Left cardiac atrium (tissue), 4 donors: ENCODE measurements around the gene ZNF223. TPM values are rescaled to one million over a fixed set of nuclear protein-coding genes. Genes with fewer than 3 reads are reported as not detected.

ENCODE experiments used
- ATAC-seq, 2 donors: fragments of 200-7000 bp; cut with Tn5 transposase; one replicate each; pipeline ENCODE4 v1.9.1; 2020; ENCODE audit warnings: mild to moderate bottlenecking in 2 of 2, moderate library complexity in 2 of 2
- DNase-seq: peaks from one replicate; pipeline ENCODE4 v3.0.0-alpha.2; 2020
- intact Hi-C, 2 donors: fragments of 100-400 bp; cut with DNase I; formaldehyde crosslinking; loops; one replicate each; pipeline versions ENCODE4 v1.14.1 to v1.15.1; 2022 to 2023
- long read RNA-seq: library from polyadenylated mRNA; unstranded; transcript quantifications from one replicate; pipeline ENCODE4 v2.0.0, GENCODE V29; 2021
- total RNA-seq, 2 donors: library from RNA; stranded (reverse); fragmentation: NEBNext Ultra II Directional; extraction: Animal tissue kit (Norgen Biotek cat#: 25700); gene quantifications; one replicate each; pipeline ENCODE4 v1.2.1, GENCODE V29; 2021
- donor health status: DM: no; HTN: yes; CAD: no.
- donor health status: DM: no; HTN: yes; CAD: no; lungs with severe emphysema.
- donor health status: DM: yes; HTN: yes; CAD: no.
- donor health status: Dilated cardiomyopathy.

ZNF223 gene
- total RNA-seq, result 1 to 10 TPM; 2.8 to 2.9 TPM
- long read RNA-seq, partial matches to known transcripts, result 0 of 4 reads
- long read RNA-seq, other reads (novel, unspliced or antisense), result 1 of 4 reads

- DNase-seq (peak; percentile 96), ATAC-seq (peak; percentile 100)
- intact Hi-C loops, result no loop called here
These were observed at the start of gene ZNF223 for GRCh38 chr19:44051650-44052402. TSS of gene ZNF223 (plus strand) at chr19:44052036. CDS start at chr19:44055177, 3,141 bp downstream.

GRCh38 chr19:44002212-44002565 lies 49.6 kb upstream of the ZNF223 start:
- no peak for DNase-seq
- no peak for ATAC-seq
- intact Hi-C loops, result loop anchor here in 1 of 2 donors (2.0 kb wide), 1 partner anchor 23 kb away; the partner anchor contains the start of gene ZNF222

- intact Hi-C loops, result loop anchor here in 1 of 2 donors (2.0 kb wide), 1 partner anchor 22 kb away; the partner anchor contains the start of gene ZNF222
- ATAC-seq (peak; percentile 100), DNase-seq (peak; percentile 93)
These were observed 49.0 kb upstream of the ZNF223 start, which contains the start of gene ZNF230 for GRCh38 chr19:44002566-44003460. TSS of gene ZNF230 (plus strand) at chr19:44002957. CDS start at chr19:44007079, 4,122 bp downstream.

GRCh38 chr19:44003461-44004009 lies 48.3 kb upstream of the ZNF223 start:
- ATAC-seq, result peak in 1 of 2 donors; percentile 20
- DNase-seq, result no peak
- intact Hi-C loops, result loop anchor here in 1 of 2 donors (2.0 kb wide), 1 partner anchor 21 kb away; the partner anchor contains the start of gene ZNF222

GRCh38 chr19:44005973-44006372 lies 45.9 kb upstream of the ZNF223 start:
- DNase-seq (no peak), ATAC-seq (no peak)
- intact Hi-C loops, result no loop called here

GRCh38 chr19:44007473-44007872 lies 44.4 kb upstream of the ZNF223 start:
- intact Hi-C loops, result no loop called here
- ATAC-seq (no peak), DNase-seq (no peak)

- DNase-seq (no peak), ATAC-seq (no peak)
- intact Hi-C loops, result no loop called here
These were observed 41.4 kb upstream of the ZNF223 start for GRCh38 chr19:44010468-44010867.

GRCh38 chr19:44019498-44019897 lies 32.3 kb upstream of the ZNF223 start:
- ATAC-seq, result no peak
- intact Hi-C loops, result no loop called here
- no peak for DNase-seq

GRCh38 chr19:44021221-44021620 lies 30.6 kb upstream of the ZNF223 start:
- intact Hi-C loops, result no loop called here
- ATAC-seq (no peak), DNase-seq (no peak)

GRCh38 chr19:44024900-44025216 lies 27.0 kb upstream of the ZNF223 start:
- no peak for DNase-seq
- intact Hi-C loops, result loop anchor here in 1 of 2 donors (2.0 kb wide), 1 partner anchor 22 kb away; the partner anchor contains the start of gene ZNF230
- no peak for ATAC-seq

GRCh38 chr19:44025217-44025936 lies 26.5 kb upstream of the ZNF223 start, which contains the start of gene ZNF222:
TSS of gene ZNF222 (plus strand) at chr19:44025379. CDS start at chr19:44025437, 58 bp downstream.
- ATAC-seq (peak; percentile 100), DNase-seq (peak; percentile 91)
- intact Hi-C loops, result loop anchor here in 1 of 2 donors (2.0 kb wide), 1 partner anchor 23 kb away; the partner anchor contains the start of gene ZNF230

- intact Hi-C loops, result no loop called here
- ATAC-seq, result no peak
These were observed 25.2 kb upstream of the ZNF223 start for GRCh38 chr19:44026622-44027021.

GRCh38 chr19:44032001-44032610 lies 19.7 kb upstream of the ZNF223 start:
- ATAC-seq, result no peak
- no peak for DNase-seq
- intact Hi-C loops, result no loop called here

More at GRCh38 chr19:44026622-44027021, 25.2 kb upstream of the ZNF223 start:
- no peak for DNase-seq

- intact Hi-C loops, result no loop called here
- ATAC-seq, result no peak
- no peak for DNase-seq
These were observed 9.7 kb upstream of the ZNF223 start for GRCh38 chr19:44042147-44042546.

GRCh38 chr19:44050740-44051649 lies 841 bp upstream of the ZNF223 start:
- no peak for DNase-seq
- ATAC-seq, result peak; percentile 32 to 38

GRCh38 chr19:44055870-44056269 lies 4.0 kb downstream of the ZNF223 start:
- intact Hi-C loops, result no loop called here
- ATAC-seq (no peak), DNase-seq (no peak)

More at GRCh38 chr19:44050740-44051649, 841 bp upstream of the ZNF223 start:
- intact Hi-C loops, result no loop called here

- ATAC-seq (no peak), DNase-seq (no peak)
- intact Hi-C loops, result no loop called here
These were observed 7.4 kb downstream of the ZNF223 start for GRCh38 chr19:44059229-44059628.
